Liver (tissue), 9 donors: ENCODE measurements around the gene ZFAND3. TPM values are rescaled to one million over a fixed set of nuclear protein-coding genes. Genes with fewer than 3 reads are reported as not detected.

Experiments used
- DNase-seq: peaks from one replicate; pipeline ENCODE4 v3.0.0-alpha.2; 2017; ENCODE audit warnings: low spot score
- H3K27ac ChIP-seq, 2 donors: one replicate each; pipeline ENCODE4 v1.7.0; 2013; ENCODE audit warnings: inconsistent platforms in 2 of 2, low read length in 2 of 2, control low read depth in 1 of 2, low read depth in 1 of 2, mild to moderate bottlenecking in 1 of 2
- H3K27me3 ChIP-seq, 4 donors: one replicate each; pipeline versions ENCODE4 v1.6.1 to v1.7.0; 2013; ENCODE audit warnings: low read length in 3 of 4, inconsistent platforms in 1 of 4, mild to moderate bottlenecking in 1 of 4, moderate library complexity in 1 of 4; ENCODE audit not compliant: control insufficient read depth in 4 of 4, insufficient read depth in 4 of 4
- H3K36me3 ChIP-seq, 4 donors: one replicate each; pipeline versions ENCODE4 v1.6.1 to v1.7.0; 2013; ENCODE audit warnings: low read length in 3 of 4, mild to moderate bottlenecking in 3 of 4, low read depth in 1 of 4, moderate library complexity in 1 of 4; ENCODE audit not compliant: control insufficient read depth in 4 of 4, insufficient read depth in 3 of 4
- H3K4me1 ChIP-seq, 4 donors: one replicate each; pipeline versions ENCODE4 v1.6.1 to v1.7.0; 2013; ENCODE audit warnings: low read length in 3 of 4, mild to moderate bottlenecking in 3 of 4, moderate library complexity in 1 of 4; ENCODE audit not compliant: control insufficient read depth in 4 of 4, insufficient read depth in 4 of 4
- H3K4me3 ChIP-seq, 3 donors: one replicate each; pipeline versions ENCODE4 v1.6.1 to v1.7.0; 2013; ENCODE audit warnings: low read length in 3 of 3, control low read depth in 1 of 3, low read depth in 1 of 3, mild to moderate bottlenecking in 1 of 3
- H3K9ac ChIP-seq, 2 donors: one replicate each; pipeline ENCODE4 v1.7.0; 2013; ENCODE audit warnings: low read length in 2 of 2, mild to moderate bottlenecking in 2 of 2, moderate library complexity in 2 of 2, control low read depth in 1 of 2, low read depth in 1 of 2
- H3K9me3 ChIP-seq, 4 donors: one replicate each; pipeline versions ENCODE4 v1.6.1 to v1.7.0; 2013; ENCODE audit warnings: low read length in 3 of 4; ENCODE audit not compliant: control insufficient read depth in 4 of 4
- EGR1 ChIP-seq, 2 donors: IDR thresholded peaks; 2 replicates each; pipeline ENCODE4 v1.6.1; 2016 to 2018; ENCODE audit warnings: antibody characterized with exemption in 2 of 2, low read depth in 2 of 2
- FOXA2 ChIP-seq: IDR thresholded peaks from 2 replicates; pipeline ENCODE4 v1.6.1; 2016; ENCODE audit warnings: antibody characterized with exemption
- GABPA ChIP-seq, 2 donors: IDR thresholded peaks in 1 of 2; conservative IDR thresholded peaks in 1 of 2; 2 replicates each; pipeline ENCODE4 v1.6.1; 2016; ENCODE audit warnings: antibody characterized with exemption in 2 of 2, mild to moderate bottlenecking in 1 of 2, moderate library complexity in 1 of 2
- HNF4A ChIP-seq, 2 donors: conservative IDR thresholded peaks; 2 replicates each; pipeline ENCODE4 v1.6.1; 2016; ENCODE audit warnings: antibody characterized with exemption in 2 of 2, mild to moderate bottlenecking in 2 of 2
- HNF4G ChIP-seq: IDR thresholded peaks from 2 replicates; pipeline ENCODE4 v1.6.1; 2016; ENCODE audit warnings: antibody characterized with exemption
- JUND ChIP-seq, 2 donors: IDR thresholded peaks; 2 replicates each; pipeline ENCODE4 v1.6.1; 2016; ENCODE audit warnings: antibody characterized with exemption in 2 of 2
- NR2F2 ChIP-seq: IDR thresholded peaks from 2 replicates; pipeline ENCODE4 v1.6.1; 2016; ENCODE audit warnings: antibody characterized with exemption
- RAD21 ChIP-seq, 2 donors: IDR thresholded peaks; 2 replicates each; pipeline ENCODE4 v1.6.1; 2016; ENCODE audit warnings: antibody characterized with exemption in 2 of 2, mild to moderate bottlenecking in 2 of 2
- RXRA ChIP-seq, 2 donors: IDR thresholded peaks; 2 replicates each; pipeline ENCODE4 v1.6.1; 2017 to 2018; ENCODE audit warnings: antibody characterized with exemption in 2 of 2, mild to moderate bottlenecking in 1 of 2
- SP1 ChIP-seq: IDR thresholded peaks from 2 replicates; pipeline ENCODE4 v1.6.1; 2018; ENCODE audit warnings: antibody characterized with exemption, mild to moderate bottlenecking
- TAF1 ChIP-seq: conservative IDR thresholded peaks from 2 replicates; pipeline ENCODE4 v1.6.1; 2016; ENCODE audit warnings: antibody characterized with exemption, mild to moderate bottlenecking
- YY1 ChIP-seq: IDR thresholded peaks from 2 replicates; pipeline ENCODE4 v1.6.1; 2016; ENCODE audit warnings: antibody characterized with exemption, mild to moderate bottlenecking
- WGBS: extraction: QIAGEN DNeasy Blood & Tissue Kit; methylation state at CpG from one replicate; pipeline ENCODE4 v1.1.7; 2013; 5-methylcytosine and 5-hydroxymethylcytosine counted together
- polyA plus RNA-seq, 2 donors: library from polyadenylated mRNA; stranded (reverse) in 1 of 2; unstranded in 1 of 2; fragments of 200-250 nt in 1 of 2; fragments of >200 nt in 1 of 2; fragmentation: Nextera tagmentation in 1 of 2; extraction: Ambion mirVana in 1 of 2; gene quantifications; one replicate each; pipeline versions ENCODE4 v1.2.1 to v1.2.3, GENCODE V29; 2013 to 2015
- total RNA-seq, 2 donors: library from RNA; depleted of rRNA; stranded (reverse); fragments of >200 nt; gene quantifications; one replicate each; pipeline ENCODE4 v1.2.3, GENCODE V29; 2014
- TF ChIP-seq, protein P1 (sequence below): IDR thresholded peaks from 2 replicates; pipeline ENCODE4 v1.6.1; 2016; ENCODE audit warnings: antibody characterized with exemption
- TF ChIP-seq, protein P2 (sequence below): IDR thresholded peaks from 2 replicates; pipeline ENCODE4 v1.6.1; 2016; ENCODE audit warnings: antibody characterized with exemption, mild to moderate bottlenecking
- TF ChIP-seq, protein P3 (sequence below): fragments of 150-350 bp; IDR thresholded peaks from 2 replicates; pipeline ENCODE4 v1.5.1; 2017; ENCODE audit warnings: improper control_type of control experiment, low read depth, low read length; ENCODE audit not compliant: missing input control
- TF ChIP-seq, protein P4 (sequence below): IDR thresholded peaks from 2 replicates; pipeline ENCODE4 v1.6.1; 2016; ENCODE audit warnings: antibody characterized with exemption
- TF ChIP-seq, protein P5 (sequence below): IDR thresholded peaks from 2 replicates; pipeline ENCODE4 v1.6.1; 2016; ENCODE audit warnings: antibody characterized with exemption
- donor health status: healthy.
- donor health status: healthy.
- donor health status: healthy.
- donor health status: healthy.
- donor health status: healthy.

The ZFAND3 gene
- total and polyA plus RNA-seq, 4 donors = 7.7 to 37.5 (median 23.1) TPM

DNA sequence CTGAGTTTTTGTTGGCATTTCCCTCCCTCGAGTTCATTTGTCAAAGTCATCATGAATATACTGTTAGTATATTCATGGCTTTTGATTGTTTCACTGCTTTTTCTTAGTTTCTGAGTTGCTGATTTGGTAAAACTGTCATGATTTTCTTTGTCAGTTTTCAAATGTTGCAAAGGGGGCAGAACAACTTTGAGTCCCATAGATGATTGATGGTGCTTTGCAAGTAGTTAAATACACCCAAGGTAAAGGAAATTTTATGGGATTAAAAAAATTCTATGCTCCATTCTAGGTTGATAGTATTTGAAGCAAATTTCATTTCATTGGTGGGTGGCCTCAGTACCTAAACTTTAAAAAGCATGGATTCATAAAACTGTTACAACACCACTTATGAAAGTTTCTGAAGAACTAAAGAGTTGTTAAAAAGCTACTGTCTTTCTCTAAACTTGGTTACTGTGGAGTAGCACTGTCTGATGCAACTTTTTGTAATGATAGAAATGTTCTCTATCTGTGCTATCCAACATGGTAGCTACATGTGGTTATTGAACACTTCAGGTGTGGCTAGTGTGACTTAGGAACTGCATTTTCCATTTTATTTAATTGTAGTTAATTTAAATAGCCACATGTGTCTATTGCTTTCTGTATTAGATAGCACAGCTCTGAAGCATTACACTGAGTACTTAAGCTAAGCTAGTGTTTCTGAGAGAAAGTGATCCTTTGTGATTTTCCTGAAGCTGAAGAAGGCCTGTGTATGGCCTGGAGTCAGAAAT lies 153.6 kb downstream of the ZFAND3 start:
- H3K9me3 ChIP-seq = peaks cover 0 to 4% (median under 1%) of the 10 kb centered on the region in 4 donors
- H3K27me3 ChIP-seq = no peaks in the 10 kb centered on the region
- H3K27ac ChIP-seq = no peak overlapping the region
- H3K4me3 ChIP-seq = no peak overlapping the region
- no peak overlapping the region for H3K9ac ChIP-seq
- H3K4me1 ChIP-seq = peaks cover 0 to 2% (median 0%) of the 10 kb centered on the region in 4 donors
- 93% methylated on average over 1 of the region's 1 CpG for WGBS
- no peak for DNase-seq
- H3K36me3 ChIP-seq = no peaks in the 10 kb centered on the region
- no peak for TF ChIP-seq FOXA2

DNA sequence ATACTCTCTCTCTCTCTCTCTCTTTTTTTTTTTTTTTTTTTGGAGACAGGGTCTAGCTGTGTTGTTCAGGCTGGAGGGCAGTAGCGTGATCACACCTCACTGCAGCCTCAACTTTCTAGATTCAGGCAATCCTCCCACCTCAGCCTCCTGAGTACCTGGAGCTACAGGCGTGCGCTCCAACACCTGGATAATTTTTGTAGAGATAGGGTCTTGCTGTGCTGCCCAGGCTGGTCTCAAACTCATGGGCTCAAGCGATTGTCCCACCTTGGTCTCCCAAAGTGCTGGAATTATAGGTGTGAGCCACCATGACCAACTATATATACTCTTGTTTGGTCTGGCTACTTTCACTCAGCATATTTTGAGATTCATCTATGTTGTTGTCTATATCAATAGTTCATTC lies 154.9 kb downstream of the ZFAND3 start:
- Histone ChIP-seq H3K27me3 (no peaks in the 10 kb centered on the region), H3K36me3 (no peaks in the 10 kb centered on the region), H3K9ac (no peak overlapping the region), H3K9me3 (peaks cover 0 to 4% (median under 1%) of the 10 kb centered on the region in 4 donors), H3K4me3 (no peak overlapping the region), H3K27ac (no peak overlapping the region), H3K4me1 (peaks cover 0 to 2% (median under 1%) of the 10 kb centered on the region in 4 donors)
- no peak for DNase-seq
- TF ChIP-seq, protein P1, sequence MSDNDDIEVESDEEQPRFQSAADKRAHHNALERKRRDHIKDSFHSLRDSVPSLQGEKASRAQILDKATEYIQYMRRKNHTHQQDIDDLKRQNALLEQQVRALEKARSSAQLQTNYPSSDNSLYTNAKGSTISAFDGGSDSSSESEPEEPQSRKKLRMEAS = no peak
- TF ChIP-seq, protein P2, sequence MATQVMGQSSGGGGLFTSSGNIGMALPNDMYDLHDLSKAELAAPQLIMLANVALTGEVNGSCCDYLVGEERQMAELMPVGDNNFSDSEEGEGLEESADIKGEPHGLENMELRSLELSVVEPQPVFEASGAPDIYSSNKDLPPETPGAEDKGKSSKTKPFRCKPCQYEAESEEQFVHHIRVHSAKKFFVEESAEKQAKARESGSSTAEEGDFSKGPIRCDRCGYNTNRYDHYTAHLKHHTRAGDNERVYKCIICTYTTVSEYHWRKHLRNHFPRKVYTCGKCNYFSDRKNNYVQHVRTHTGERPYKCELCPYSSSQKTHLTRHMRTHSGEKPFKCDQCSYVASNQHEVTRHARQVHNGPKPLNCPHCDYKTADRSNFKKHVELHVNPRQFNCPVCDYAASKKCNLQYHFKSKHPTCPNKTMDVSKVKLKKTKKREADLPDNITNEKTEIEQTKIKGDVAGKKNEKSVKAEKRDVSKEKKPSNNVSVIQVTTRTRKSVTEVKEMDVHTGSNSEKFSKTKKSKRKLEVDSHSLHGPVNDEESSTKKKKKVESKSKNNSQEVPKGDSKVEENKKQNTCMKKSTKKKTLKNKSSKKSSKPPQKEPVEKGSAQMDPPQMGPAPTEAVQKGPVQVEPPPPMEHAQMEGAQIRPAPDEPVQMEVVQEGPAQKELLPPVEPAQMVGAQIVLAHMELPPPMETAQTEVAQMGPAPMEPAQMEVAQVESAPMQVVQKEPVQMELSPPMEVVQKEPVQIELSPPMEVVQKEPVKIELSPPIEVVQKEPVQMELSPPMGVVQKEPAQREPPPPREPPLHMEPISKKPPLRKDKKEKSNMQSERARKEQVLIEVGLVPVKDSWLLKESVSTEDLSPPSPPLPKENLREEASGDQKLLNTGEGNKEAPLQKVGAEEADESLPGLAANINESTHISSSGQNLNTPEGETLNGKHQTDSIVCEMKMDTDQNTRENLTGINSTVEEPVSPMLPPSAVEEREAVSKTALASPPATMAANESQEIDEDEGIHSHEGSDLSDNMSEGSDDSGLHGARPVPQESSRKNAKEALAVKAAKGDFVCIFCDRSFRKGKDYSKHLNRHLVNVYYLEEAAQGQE = no peak
- TF ChIP-seq YY1 (no peak), SP1 (no peak), NR2F2 (no peak), RAD21 (IDR thresholded peaks at IDR 0.05) (no peak), GABPA (IDR thresholded peaks at IDR 0.05 in 1 of 2, conservative IDR thresholded peaks at IDR 0.05 in 1 of 2) (no peak), JUND (IDR thresholded peaks at IDR 0.05) (no peak), RXRA (IDR thresholded peaks at IDR 0.05) (no peak), EGR1 (IDR thresholded peaks at IDR 0.05; ENCODE audit: low read depth in 2 of 2) (no peak), TAF1 (no peak), HNF4G (no peak), HNF4A (conservative IDR thresholded peaks at IDR 0.05) (no peak)
- TF ChIP-seq, protein P3, sequence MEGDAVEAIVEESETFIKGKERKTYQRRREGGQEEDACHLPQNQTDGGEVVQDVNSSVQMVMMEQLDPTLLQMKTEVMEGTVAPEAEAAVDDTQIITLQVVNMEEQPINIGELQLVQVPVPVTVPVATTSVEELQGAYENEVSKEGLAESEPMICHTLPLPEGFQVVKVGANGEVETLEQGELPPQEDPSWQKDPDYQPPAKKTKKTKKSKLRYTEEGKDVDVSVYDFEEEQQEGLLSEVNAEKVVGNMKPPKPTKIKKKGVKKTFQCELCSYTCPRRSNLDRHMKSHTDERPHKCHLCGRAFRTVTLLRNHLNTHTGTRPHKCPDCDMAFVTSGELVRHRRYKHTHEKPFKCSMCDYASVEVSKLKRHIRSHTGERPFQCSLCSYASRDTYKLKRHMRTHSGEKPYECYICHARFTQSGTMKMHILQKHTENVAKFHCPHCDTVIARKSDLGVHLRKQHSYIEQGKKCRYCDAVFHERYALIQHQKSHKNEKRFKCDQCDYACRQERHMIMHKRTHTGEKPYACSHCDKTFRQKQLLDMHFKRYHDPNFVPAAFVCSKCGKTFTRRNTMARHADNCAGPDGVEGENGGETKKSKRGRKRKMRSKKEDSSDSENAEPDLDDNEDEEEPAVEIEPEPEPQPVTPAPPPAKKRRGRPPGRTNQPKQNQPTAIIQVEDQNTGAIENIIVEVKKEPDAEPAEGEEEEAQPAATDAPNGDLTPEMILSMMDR = no peak
- TF ChIP-seq, protein P4, sequence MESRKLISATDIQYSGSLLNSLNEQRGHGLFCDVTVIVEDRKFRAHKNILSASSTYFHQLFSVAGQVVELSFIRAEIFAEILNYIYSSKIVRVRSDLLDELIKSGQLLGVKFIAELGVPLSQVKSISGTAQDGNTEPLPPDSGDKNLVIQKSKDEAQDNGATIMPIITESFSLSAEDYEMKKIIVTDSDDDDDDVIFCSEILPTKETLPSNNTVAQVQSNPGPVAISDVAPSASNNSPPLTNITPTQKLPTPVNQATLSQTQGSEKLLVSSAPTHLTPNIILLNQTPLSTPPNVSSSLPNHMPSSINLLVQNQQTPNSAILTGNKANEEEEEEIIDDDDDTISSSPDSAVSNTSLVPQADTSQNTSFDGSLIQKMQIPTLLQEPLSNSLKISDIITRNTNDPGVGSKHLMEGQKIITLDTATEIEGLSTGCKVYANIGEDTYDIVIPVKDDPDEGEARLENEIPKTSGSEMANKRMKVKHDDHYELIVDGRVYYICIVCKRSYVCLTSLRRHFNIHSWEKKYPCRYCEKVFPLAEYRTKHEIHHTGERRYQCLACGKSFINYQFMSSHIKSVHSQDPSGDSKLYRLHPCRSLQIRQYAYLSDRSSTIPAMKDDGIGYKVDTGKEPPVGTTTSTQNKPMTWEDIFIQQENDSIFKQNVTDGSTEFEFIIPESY = no peak
- TF ChIP-seq, protein P5, sequence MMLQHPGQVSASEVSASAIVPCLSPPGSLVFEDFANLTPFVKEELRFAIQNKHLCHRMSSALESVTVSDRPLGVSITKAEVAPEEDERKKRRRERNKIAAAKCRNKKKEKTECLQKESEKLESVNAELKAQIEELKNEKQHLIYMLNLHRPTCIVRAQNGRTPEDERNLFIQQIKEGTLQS = no peak
- WGBS = over 99% methylated on average over 4 of the region's 4 CpGs
